Activated CD4-positive, alpha-beta T cell treated with anti-CD3 and anti-CD28 coated beads for 48 hours (primary cell): ENCODE data around the gene FBXL17.

Source experiments
- DNase-seq: peaks from one replicate; pipeline ENCODE4 v3.0.0-alpha.2; 2020

The FBXL17 gene

DNA sequence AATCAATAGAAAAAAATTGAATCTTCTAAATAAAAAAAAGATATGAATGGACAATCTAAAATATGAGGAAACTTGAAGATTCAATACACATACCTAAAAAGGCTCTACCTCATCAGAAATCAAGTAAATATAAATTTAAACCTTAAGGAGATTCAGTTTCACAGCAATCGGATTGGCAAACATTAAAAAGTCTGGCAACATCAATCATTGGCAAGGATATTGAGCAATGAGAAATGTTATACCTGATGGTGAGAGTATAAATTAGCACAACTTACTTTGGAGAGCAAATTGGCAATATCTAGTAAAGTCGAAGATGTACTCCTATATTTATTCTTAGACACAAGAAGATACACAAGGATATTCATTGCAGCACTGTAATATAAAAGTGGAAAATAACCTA, 436.8 kb downstream of the FBXL17 start:
- DNase-seq, result no peak

DNA sequence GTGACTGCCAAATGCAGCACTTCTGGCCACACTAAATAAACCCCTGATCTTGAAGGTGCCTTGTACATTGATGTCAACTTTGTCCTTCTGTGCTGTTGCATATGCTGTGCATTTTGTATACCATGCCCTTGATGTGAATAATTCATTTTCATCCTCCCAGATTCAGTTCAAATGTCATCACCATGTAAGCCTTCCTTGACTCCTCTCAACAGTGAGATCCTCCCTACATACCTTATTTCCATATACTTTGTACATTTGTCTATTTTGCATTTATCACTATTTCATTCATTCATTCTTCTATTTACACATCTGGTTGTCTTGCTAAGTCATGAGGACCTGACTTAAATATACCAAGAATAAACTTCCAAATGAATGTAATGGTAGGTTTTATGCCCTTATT, 438.0 kb downstream of the FBXL17 start:
- no peak for DNase-seq

DNA sequence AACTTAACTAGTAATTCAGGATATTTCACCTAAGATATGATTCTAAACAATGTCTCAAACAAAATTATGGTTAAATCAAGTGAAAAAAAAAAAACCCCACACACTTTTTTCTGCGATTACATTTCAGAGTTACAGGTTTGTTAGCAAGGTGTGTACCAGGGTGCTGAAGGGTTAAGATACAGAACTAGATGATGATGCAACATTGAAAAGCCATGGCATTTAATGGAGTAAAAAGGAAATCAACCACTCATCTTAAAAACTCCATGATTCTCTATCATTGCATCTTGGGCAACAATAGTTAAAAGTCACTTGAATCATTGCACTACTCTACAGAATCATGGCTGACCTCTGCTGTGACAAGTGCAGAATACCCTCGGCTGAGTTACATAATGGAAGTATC, 440.9 kb downstream of the FBXL17 start:
- DNase-seq, result no peak

DNA sequence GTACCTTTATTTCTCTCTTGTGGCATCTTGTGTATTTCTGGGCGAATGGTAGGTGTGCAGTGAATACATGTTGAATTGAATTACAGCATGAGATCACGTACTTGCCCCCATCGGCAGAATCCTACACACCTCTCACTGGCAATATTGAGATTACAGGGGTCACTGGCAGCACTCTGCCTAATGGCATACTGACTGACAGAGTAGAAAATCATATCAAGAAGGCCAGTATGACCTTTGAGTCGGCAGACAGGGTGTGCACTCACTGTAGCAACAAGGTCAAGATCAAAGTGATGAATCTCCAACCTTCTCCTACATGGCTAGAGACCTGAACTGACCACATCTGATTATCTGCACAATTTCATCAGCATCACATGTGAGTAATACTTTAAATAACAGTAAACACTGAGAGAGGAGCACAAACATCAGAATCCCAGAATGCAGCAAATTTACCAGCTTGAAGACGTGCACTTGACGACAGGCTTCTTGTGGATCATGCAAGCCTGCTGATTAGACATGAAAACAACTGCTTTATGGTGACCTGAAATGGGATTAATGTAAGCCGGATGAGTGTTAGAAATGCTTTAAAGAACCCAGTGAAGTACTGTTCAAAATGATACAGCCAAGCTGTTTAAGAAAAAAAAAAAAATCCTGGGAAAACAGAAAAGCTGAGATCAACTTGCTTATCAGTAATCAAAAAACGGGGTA, 444.1 kb downstream of the FBXL17 start:
- DNase-seq, result no peak

DNA sequence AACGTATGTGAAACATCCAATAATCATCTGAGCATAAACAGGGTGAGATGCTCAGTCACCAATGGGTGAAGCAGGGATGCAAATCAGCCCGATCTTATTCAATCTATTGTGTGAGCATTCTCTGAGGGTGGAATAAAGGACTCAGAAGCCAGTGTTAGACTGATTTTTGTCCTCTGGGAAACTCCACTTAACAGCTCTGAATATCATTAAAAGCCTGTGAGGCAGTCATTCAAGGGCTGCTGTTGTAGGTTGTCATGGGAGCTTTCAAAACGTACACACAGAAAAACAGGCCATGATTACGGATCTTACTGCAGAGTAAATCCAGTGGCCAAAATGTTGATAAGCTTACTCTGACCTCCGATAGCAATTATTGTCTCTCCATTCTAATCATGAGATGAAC, 444.7 kb downstream of the FBXL17 start:
- DNase-seq, result no peak

DNA sequence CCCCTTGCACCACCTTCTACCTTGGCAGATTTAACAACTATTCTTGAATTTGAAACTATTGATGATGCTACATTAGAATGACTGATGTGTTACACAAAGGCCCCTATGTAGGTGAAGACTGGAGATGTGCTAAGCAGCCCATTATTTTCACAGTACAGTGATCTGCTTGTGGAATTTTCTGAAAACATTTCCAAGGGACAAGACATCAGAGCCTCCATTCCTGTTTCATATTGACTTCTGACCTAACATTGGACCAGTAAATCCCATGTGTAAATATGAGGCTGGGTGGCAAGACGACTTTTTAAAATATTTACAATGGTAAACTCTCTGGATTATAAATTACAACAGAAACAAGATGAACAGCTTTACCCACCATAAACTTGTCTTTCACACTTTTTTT, 445.4 kb downstream of the FBXL17 start:
- DNase-seq, result no peak

DNA sequence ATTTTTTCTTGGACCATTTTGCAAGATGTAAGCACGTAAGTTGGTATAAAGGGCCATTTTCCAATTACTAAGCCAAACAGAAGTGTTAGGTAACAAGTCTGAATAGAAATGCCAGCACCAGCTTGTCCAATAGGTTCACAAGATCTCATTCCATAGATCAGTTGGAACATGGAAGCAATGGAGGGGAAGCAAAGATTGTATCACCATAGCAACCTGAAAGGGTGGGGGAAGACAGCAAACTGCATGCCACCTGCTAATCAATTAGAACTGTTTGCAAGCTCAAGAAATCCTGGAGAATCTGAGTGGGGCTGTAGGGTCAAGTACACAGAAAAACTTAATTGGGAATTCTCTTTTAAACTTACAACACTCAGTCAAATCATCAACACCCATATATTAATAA, 446.3 kb downstream of the FBXL17 start:
- DNase-seq, result no peak

DNA sequence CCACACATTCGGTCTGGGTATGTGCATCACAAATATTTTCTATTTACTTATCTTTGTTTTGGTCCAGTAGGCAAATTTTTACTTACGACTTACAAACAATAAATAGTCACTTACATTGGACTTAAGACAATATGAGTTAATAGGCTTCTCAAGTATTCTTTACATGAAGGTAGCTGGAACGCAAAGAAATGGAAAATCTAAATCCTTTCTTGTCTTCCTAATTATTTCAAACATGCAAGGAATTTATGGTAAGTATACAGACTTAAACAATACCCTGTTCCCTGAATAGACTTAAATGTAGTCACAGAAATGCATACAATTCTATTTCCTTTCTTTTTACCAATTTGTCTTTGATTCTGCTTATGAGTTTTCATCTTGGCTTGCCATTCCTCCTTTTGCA, 448.6 kb downstream of the FBXL17 start:
- no peak for DNase-seq

DNA sequence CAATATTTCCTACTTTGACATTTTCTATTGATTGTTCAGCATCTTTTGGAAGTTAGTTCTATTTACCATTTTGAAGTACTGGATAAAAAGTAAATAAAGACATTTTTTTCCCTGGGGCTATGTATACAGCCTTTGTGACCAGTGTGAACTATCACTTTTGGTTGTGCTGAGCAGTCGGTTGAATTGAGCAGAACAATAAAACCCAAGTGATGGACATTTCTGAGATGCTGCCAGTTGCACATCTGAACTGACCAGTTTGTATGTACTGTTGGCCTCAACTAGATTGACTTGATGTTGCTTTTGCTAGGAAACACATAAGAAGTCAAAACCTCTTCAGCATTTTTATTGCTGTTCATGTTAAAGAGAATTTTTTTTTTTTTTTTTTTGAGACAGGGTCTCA, 451.0 kb downstream of the FBXL17 start:
- no peak for DNase-seq

DNA sequence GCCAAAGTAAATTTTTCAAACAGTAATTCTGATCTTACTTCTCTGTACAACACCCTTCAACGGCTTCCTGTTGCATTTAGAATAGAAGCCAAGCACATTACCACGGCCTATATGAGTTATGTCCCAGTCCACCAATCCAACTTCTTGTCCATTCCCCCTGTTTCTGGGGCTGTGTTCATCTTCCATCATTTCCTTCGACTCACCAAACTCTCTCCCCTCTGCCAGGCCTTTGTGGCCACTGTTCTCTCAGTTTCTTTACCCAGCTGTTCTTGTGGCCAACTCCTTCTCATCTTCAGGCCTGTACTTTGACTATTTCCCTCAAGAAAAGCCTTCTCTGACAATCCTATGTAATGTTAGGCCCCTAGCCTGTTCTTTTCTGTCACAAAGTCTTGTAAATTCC, 451.8 kb downstream of the FBXL17 start:
- no peak for DNase-seq

DNA sequence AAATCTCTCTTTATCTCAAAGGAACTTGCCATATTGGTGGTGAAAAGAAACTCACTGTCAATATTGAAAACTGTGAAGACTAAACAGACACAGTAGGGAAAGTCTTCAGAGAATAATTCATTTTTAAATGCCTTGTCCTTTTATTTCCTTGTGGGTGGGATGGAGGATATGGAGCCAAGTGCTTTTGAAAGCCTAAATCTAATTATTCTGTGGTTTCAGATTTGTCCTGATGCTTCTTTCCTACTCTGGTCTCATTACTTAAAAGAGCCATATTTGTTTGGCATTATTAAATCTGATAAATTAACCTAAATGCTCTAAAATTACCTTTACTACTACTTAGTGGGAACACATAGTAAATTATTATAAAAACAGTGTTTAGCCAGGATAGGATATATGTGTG, 452.8 kb downstream of the FBXL17 start:
- no peak for DNase-seq

DNA sequence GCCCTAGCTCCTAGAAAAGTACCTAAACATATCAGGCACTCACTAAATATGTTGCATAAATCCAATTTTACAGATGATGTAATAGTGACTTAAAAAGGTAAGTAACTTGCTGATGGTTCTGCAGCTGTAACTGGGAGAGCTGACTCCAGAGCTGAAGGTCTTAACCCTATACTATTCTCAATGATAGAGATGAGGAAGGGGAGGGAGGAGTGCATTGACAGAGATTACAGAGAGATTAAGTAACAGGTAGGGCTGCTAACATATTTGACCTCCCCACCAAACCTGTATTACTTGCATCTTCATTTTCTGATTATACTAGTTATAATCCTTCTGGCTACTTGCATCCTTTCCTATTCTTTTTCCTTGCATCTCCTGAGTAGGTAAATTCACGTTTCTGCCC, 455.8 kb downstream of the FBXL17 start:
- no peak for DNase-seq

DNA sequence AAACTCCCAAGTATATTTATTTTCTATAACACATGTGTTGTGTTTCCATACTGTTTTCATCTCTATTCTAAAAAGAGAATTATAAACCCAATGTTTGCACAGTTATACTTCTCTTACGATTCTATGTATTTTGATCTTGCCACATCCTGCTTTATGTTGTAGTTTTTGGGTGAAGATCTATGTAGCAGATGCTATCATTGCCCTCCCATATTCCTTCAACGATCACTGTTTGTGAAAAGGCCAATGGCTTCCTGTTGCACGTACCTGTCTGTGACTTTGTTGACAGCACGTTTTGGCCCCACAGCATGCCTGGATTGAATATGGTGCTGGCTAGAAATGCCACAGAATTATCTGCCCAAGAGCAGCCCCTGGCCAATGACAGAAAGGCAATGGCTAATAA, 456.7 kb downstream of the FBXL17 start:
- DNase-seq, result no peak

DNA sequence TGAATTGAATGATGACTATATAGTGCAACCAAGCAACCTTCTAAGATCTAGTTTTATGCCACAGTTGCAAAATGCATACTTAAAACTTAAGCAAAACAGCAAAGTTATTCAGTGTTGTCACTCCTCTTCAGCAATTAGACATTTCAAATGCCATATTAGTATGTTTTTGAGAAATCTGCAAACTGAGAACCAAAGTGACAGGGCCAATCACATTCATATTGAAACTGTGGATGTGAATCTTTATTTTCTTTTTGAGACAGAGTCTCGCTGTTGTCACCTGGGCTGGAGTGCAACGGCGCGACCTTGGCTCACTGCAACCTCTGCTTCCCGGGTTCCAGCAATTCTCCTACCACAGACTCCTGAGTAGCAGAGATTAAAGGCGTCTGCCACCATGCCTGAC, 461.9 kb downstream of the FBXL17 start:
- peak; percentile 19 for DNase-seq

DNA sequence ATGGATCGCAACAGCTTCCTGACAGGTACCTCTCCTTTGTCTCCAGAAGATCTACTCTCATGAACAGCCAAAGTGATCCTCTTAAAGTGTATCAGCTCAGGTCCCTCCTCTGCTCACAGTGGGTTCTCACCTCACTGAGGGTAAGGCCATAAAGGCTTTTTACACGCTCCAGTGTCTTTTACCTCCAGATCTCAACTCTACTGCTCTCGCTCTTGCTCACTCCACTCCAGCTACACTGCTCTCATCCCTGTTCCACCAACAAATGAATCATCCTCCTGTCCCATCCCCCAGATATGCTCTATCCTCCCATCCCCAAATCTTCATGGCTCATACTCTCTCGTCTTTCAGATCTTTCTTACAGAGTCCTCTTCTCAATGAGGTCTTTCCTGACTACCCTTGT, 462.5 kb downstream of the FBXL17 start:
- DNase-seq, result no peak

DNA sequence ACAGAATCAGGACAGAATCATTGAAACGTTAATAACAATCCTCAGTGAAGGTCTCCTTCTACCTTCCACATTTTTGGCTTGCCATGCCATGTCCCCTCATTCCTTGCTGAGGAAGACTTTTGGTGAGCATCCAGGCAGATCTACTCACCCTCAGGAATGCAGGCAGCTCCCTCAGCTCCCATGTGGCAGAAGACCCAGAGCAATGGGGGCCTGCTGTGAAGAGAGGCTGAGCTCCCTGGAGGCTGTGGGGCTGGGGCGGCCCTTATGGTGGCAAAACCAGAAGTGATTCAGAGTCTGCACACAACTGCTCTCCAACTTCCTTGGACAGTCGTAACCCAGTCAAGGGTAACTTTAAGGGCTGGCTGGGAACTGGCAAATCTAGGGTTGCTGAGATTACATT, 463.9 kb downstream of the FBXL17 start:
- no peak for DNase-seq

DNA sequence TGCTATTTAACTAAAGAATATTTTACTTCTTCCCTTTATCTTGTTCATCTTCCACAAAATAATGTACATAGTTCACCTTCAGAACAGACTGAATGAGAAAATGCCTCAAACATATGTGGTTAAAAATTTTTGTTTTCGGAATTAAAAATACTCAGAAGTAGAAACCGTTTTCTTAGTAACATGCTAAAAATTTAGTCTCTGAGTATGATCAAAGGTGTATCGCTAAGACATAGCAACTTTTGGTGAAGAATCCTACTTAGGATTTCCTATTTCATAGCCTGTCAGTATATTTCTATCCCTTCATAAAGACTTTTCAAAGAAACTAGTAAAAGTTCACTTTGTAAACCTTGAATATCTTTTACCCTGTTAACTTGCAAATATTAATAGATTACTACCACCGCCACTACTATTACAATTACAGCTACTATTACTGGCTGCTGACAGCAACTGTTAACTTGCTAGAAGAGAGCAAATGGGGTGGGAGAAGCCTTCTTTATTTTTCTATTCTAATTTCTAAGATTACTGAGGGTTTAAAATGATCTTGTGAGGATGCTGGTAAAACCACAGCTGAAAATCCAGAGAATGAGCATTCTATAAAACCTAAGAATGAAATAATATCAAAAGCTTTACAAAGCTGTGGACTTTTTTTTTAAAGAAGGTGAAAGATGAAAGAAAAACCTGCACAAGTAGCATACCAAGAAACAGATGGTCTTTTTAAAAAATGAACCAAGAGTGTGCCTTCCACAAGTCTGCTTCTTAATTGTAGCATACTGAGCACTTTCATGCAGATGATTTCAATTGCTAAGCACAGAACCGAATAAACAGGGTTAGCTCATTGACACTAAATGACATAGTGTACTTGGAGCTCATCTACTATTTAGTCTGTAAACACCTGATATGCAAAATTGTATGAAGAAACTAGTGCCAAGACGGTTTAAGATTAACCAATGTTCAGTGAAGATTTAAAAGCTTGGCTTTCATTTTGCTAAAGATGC, 464.9 kb downstream of the FBXL17 start:
- DNase-seq, result no peak

DNA sequence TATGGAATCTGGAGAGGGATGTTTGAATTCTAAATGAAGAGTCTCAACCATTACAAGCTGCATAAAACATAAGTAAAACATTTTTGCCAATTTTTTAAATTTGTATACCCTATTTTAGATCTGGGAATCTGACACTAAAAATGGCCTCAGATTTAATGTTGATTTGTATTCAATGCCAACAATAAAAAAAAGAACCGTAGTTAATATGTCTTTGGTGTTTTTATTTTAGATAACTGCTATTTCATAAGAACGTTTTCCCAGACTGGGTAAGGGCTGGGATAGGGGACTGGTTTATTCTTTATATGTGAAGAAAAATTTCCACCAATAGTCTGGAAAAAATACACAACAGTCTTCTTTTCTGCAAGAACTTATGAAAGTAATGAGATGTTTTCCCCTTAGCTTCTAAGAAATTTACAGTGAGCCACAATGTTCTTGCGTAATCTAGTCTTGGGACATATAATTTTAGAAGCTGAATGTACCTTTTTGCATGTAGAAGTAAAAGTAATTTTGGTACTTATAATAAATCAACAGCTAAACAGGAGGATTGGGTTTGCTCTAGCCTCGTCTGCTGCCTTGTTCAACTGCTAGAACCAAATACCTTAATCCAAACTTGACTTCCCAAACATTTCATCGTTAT, 466.6 kb downstream of the FBXL17 start:
- no peak for DNase-seq

DNA sequence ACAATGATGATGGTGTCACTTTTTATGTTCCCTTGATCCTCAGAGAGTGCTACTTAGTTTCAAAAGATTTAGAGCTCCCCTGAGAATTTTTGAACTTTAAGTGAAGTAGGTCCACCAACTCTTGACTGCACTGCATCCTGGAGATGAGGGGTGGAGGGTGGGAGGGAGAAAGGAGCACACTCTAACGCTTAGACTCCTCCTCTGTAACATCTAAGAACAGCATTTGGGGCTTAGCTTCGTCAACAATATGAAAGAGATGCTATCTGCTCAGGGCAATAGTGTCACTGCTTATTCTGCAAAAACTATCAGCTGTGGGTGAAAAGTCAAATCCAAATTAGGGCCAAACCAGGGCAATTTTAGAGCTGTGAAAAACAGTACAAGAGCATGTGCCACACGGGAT, 468.4 kb downstream of the FBXL17 start:
- DNase-seq, result no peak

DNA sequence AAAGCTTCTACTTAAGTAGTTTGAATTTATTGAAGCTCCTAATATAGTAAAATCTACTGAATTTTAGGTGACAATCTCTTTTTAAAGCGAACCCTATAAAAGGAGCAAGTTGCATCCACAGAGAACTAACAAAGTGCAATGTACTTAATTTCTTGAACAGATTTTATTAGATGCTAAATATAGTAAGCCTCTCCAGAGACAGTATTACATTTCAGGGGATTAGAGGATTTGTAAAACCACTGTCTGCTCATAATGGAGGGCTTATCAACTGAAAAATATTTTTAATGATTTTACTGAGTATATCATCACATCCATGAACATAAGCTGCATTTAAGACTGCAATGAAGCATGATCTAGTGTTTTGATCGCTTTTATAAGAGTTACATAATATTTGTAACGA, 481.2 kb downstream of the FBXL17 start:
- no peak for DNase-seq

DNA sequence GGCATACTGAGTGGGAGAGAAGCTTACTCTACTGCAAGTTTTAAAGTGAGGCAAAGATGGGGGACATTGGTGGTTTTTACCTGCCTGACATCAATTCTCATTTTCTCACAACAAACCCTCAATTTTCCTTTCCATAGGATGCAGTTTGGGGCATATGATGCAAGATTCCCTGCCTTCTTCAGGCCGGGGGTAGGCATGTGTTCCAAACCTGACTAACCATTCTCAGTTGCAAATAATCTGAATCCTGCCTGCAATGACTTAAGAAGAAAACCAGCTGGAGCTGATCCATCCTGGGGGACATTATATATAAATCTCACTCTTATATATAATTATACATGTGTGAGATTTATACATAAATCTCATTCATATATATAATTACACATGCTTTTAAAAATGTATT, 487.5 kb downstream of the FBXL17 start:
- no peak for DNase-seq

DNA sequence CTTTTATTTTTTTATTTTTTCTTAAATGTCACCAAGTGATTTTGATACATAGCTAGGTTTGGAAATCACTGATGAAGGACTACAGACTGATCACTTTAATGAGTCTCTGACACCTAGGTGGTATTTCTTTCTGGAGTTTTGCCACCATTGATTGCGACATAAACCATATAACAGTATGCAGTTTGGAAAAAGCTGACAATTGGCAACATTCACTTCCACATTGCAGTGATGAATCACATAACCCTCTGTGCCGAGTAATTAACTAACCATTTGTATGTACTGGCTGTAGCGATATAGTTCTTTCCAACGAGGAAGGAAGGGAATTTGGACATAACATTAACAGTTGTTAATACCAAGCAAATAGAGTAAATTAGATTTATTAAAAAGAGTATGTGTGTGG, 488.3 kb downstream of the FBXL17 start:
- DNase-seq, result no peak

DNA sequence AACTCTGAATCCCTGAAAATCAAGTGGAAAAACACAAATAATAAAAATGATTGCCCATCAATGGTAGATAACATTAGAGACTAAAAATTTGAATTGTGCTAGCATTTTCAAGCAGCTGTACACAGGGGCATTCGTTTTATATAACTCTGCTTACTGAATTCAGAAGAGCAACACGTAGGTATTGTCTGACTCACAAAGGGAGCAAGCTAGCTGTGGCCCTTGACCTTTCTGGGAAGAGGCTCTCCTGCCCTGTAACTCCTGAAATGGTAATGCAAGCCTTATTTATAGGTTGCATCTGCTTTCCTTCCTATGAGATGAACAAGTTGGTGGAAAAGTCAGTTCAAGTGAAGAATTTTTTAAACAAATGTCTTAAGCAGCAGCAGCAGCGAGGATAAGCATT, 492.5 kb downstream of the FBXL17 start:
- no peak for DNase-seq

DNA sequence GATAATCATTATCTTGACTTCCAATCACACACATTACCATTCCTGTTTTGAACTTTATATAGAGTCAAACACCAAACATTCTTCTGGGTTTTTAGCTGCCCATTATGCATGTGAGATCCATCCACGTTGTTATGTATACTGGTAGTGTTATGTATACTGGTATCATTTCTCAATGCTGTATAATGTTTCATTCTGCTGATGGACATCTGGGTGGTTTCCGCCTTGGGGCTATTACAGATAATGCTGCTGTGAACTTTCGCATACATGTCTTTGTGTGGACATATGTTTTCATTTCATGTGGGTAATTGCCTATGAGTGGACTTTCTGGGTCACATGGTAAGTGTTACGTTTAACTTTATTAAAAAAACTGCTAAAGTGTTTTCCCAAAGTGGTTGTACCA, 493.4 kb downstream of the FBXL17 start:
- no peak for DNase-seq
